HL-60 (cell line): Measurements from ENCODE around the gene PARPBP.

Experiments
- DNase-seq, 2 experiments: peaks; one replicate each; pipeline ENCODE4 v3.0.0-alpha.2; 2010 to 2020; ENCODE audit warnings: low read depth in 1 of 2, low spot score in 1 of 2
- H3K27ac ChIP-seq: fragments of 250-450 bp; sonication (Bioruptor Pico); replicated peaks from 2 replicates; pipeline ENCODE4 v1.5.1; 2020; ENCODE audit warnings: mild to moderate bottlenecking, moderate library complexity
- H3K27me3 ChIP-seq: fragments of 250-450 bp; sonication (Bioruptor Pico); 2 replicates; pipeline ENCODE4 v1.5.1; 2021; ENCODE audit warnings: mild to moderate bottlenecking, moderate library complexity; ENCODE audit not compliant: insufficient read depth, poor library complexity, severe bottlenecking
- H3K4me3 ChIP-seq: replicated peaks from 2 replicates; pipeline ENCODE4 v1.5.1; 2011; ENCODE audit warnings: mild to moderate bottlenecking, control low read depth, low read length; ENCODE audit not compliant: insufficient read depth
- GABPA ChIP-seq: IDR thresholded peaks from 2 replicates; pipeline ENCODE4 v1.6.1; 2012; ENCODE audit warnings: low read depth
- POLR2AphosphoS5 ChIP-seq: IDR thresholded peaks from 2 replicates; pipeline ENCODE4 v1.6.1; 2012; ENCODE audit warnings: low read depth
- SPI1 ChIP-seq: IDR thresholded peaks from 2 replicates; pipeline ENCODE4 v1.6.1; 2012; ENCODE audit warnings: low read depth, mild to moderate bottlenecking, borderline replicate concordance
- TF ChIP-seq, protein P1 (sequence below): IDR thresholded peaks from one replicate; pipeline ENCODE4 v1.5.1; 2011; ENCODE audit warnings: low read length, control low read depth, inconsistent platforms; ENCODE audit not compliant: insufficient read depth
- TF ChIP-seq, protein P2 (sequence below): IDR thresholded peaks from 2 replicates; pipeline ENCODE4 v1.6.1; 2012; ENCODE audit warnings: low read depth; ENCODE audit not compliant: insufficient replicate concordance

The PARPBP gene

DNA sequence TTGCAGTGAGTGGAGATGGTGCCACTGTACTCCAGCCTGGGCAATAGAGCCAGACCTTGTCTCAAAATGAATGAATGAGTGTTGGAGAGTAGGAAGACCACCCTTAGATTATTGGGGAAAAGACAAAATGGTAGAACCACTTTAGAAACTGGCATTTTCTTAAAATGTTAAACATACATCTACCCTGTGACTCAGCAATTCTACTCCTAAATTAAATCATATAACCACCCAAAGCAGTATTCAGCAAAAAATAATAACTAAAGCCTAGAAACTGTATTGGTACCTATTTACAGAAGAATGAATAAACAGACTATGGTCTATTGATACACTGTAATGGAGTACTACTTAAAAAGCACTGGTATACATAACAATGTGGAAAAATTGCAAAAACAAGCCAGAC lies 9.2 kb upstream of the PARPBP start:
- no peak overlapping the region for H3K4me3 ChIP-seq
- no peaks in the 10 kb centered on the region for H3K27me3 ChIP-seq
- no peak for DNase-seq
- H3K27ac ChIP-seq: no peak overlapping the region
- TF ChIP-seq SPI1: no peak
- no peak for TF ChIP-seq GABPA
- TF ChIP-seq, protein P1, sequence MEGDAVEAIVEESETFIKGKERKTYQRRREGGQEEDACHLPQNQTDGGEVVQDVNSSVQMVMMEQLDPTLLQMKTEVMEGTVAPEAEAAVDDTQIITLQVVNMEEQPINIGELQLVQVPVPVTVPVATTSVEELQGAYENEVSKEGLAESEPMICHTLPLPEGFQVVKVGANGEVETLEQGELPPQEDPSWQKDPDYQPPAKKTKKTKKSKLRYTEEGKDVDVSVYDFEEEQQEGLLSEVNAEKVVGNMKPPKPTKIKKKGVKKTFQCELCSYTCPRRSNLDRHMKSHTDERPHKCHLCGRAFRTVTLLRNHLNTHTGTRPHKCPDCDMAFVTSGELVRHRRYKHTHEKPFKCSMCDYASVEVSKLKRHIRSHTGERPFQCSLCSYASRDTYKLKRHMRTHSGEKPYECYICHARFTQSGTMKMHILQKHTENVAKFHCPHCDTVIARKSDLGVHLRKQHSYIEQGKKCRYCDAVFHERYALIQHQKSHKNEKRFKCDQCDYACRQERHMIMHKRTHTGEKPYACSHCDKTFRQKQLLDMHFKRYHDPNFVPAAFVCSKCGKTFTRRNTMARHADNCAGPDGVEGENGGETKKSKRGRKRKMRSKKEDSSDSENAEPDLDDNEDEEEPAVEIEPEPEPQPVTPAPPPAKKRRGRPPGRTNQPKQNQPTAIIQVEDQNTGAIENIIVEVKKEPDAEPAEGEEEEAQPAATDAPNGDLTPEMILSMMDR: no peak
- no peak for TF ChIP-seq POLR2AphosphoS5
- TF ChIP-seq, protein P2, sequence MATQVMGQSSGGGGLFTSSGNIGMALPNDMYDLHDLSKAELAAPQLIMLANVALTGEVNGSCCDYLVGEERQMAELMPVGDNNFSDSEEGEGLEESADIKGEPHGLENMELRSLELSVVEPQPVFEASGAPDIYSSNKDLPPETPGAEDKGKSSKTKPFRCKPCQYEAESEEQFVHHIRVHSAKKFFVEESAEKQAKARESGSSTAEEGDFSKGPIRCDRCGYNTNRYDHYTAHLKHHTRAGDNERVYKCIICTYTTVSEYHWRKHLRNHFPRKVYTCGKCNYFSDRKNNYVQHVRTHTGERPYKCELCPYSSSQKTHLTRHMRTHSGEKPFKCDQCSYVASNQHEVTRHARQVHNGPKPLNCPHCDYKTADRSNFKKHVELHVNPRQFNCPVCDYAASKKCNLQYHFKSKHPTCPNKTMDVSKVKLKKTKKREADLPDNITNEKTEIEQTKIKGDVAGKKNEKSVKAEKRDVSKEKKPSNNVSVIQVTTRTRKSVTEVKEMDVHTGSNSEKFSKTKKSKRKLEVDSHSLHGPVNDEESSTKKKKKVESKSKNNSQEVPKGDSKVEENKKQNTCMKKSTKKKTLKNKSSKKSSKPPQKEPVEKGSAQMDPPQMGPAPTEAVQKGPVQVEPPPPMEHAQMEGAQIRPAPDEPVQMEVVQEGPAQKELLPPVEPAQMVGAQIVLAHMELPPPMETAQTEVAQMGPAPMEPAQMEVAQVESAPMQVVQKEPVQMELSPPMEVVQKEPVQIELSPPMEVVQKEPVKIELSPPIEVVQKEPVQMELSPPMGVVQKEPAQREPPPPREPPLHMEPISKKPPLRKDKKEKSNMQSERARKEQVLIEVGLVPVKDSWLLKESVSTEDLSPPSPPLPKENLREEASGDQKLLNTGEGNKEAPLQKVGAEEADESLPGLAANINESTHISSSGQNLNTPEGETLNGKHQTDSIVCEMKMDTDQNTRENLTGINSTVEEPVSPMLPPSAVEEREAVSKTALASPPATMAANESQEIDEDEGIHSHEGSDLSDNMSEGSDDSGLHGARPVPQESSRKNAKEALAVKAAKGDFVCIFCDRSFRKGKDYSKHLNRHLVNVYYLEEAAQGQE: no peak

DNA sequence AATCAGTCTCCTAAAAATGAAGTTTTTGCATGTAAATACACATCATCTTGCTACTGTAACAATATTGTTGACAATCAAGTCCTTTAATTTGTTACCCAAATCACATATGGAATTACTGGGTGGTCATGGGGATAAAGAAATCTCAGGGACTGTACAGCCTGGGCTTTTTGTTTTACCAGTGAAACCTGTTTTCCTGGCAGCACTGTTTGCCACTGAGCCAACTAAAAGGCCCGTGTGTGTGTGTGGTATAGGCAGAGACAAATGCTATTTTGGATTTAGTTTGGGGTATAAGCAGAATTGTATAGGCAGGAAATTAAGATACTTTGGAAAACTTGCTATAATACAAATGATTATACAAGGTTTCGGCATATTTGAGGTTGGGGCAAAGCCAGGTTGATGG lies 5.8 kb upstream of the PARPBP start:
- TF ChIP-seq, protein P2: no peak
- TF ChIP-seq, protein P1: no peak
- no peak for TF ChIP-seq POLR2AphosphoS5
- TF ChIP-seq SPI1: no peak
- TF ChIP-seq GABPA: no peak
- no peak overlapping the region for H3K4me3 ChIP-seq
- no peak overlapping the region for H3K27ac ChIP-seq
- no peaks in the 10 kb centered on the region for H3K27me3 ChIP-seq
- DNase-seq: no peak

DNA sequence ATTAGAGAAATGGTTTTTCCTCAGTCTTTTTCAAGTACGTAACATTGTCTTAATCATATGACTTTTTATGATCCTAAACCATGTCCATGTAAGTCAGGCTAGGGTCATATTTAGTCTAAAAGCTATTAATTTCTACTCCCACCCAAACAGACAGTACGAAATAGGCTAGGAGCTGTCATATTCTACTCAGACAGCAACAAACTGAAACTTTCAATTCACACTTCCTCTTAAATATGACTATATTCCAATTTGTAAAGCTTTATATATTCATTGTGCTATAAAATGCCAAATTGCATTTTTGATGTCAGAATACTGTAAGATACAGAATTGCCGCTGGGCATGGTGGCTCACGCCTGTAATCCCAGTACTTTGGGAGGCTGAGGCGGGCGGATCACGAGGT lies 3.6 kb upstream of the PARPBP start:
- no peak overlapping the region for H3K4me3 ChIP-seq
- DNase-seq: no peak
- TF ChIP-seq, protein P1: no peak
- TF ChIP-seq SPI1: no peak
- TF ChIP-seq, protein P2: no peak
- TF ChIP-seq GABPA: no peak
- no peak for TF ChIP-seq POLR2AphosphoS5
- H3K27me3 ChIP-seq: no peaks in the 10 kb centered on the region
- H3K27ac ChIP-seq: no peak overlapping the region
